Fibroblast of pulmonary artery (primary cell): Measurements from ENCODE around the gene ASCC3.

Experiments
- DNase-seq: peaks from one replicate; pipeline ENCODE4 v3.0.0-alpha.2; 2010; ENCODE audit warnings: low read depth
- H3K4me3 ChIP-seq: replicated peaks from 2 replicates; pipeline ENCODE4 v1.5.1; 2011; ENCODE audit warnings: low read depth, mild to moderate bottlenecking, control low read depth, low read length, moderate library complexity
- CTCF ChIP-seq: IDR thresholded peaks from 2 replicates; pipeline ENCODE4 v1.5.1; 2011; ENCODE audit warnings: mild to moderate bottlenecking, control low read depth, low read length, inconsistent platforms; ENCODE audit errors: missing control alignments

Gene ASCC3

GRCh38 chr6:100613656-100614055 lies 267.5 kb downstream of the ASCC3 start:
- TF ChIP-seq CTCF = no peak
- no peak overlapping the region for H3K4me3 ChIP-seq
- no peak for DNase-seq

- no peak for DNase-seq
- no peak for TF ChIP-seq CTCF
- H3K4me3 ChIP-seq = no peak overlapping the region
These were observed 269.0 kb downstream of the ASCC3 start for GRCh38 chr6:100612094-100612493.

- DNase-seq = no peak
- no peak for TF ChIP-seq CTCF
- no peak overlapping the region for H3K4me3 ChIP-seq
These were observed 281.9 kb downstream of the ASCC3 start for GRCh38 chr6:100599088-100599770.

- DNase-seq = no peak
- TF ChIP-seq CTCF = no peak
- H3K4me3 ChIP-seq = no peak overlapping the region
These were observed 285.7 kb downstream of the ASCC3 start for GRCh38 chr6:100595456-100595855.

- DNase-seq = no peak
- no peak for TF ChIP-seq CTCF
- H3K4me3 ChIP-seq = no peak overlapping the region
These were observed 287.6 kb downstream of the ASCC3 start for GRCh38 chr6:100593522-100593921.

GRCh38 chr6:100592929-100593328 lies 288.2 kb downstream of the ASCC3 start:
- H3K4me3 ChIP-seq = no peak overlapping the region
- no peak for DNase-seq
- no peak for TF ChIP-seq CTCF

GRCh38 chr6:100577425-100577824 lies 303.7 kb downstream of the ASCC3 start:
- TF ChIP-seq CTCF = no peak
- no peak for DNase-seq
- no peak overlapping the region for H3K4me3 ChIP-seq
